ENCODE measurements around the gene GOLIM4. TPM values are rescaled to one million over a fixed set of nuclear protein-coding genes. Genes with fewer than 3 reads are reported as not detected.
"Not testable (repeated sequence)": the region's sequence is repeated elsewhere in the genome, so short reads cannot be mapped to it uniquely, and the experiment has no call there.

The GOLIM4 gene
- total and polyA plus RNA-seq, 4 donors, result 20.5 to 48.8 (median 32.9) TPM

DNA sequence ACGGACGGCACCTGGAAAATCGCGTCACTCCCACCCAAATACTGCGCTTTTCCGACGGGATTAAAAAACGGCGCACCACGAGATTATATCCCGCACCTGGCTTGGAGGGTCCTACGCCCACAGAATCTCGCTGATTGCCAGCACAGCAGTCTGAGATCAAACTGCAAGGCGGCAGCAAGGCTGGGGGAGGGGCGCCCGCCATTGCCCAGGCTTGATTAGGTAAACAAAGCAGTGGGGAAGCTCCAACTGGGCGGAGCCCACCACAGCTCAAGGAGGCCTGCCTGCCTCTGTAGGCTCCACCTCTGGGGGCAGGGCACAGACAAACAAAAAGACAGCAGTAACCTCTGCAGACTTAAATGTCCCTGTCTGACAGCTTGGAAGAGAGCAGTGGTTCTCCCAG, 84.4 kb downstream of the GOLIM4 start:
- H3K36me3 ChIP-seq (ENCODE audit: control insufficient read depth in 1 of 2, insufficient read depth in 2 of 2, low read length in 1 of 2); ATAC-seq (ENCODE audit: low FRiP score); intact Hi-C loops (cut with DNase I); DNase-seq; H3K27me3 ChIP-seq (ENCODE audit: control insufficient read depth in 1 of 2, insufficient read depth in 2 of 2, low read length in 1 of 2); H3K27ac ChIP-seq (ENCODE audit: low read depth in 1 of 2, low read length in 2 of 2); H3K9me3 ChIP-seq (ENCODE audit: control insufficient read depth, low read length); H3K4me1 ChIP-seq (ENCODE audit: control insufficient read depth in 1 of 2, insufficient read depth in 2 of 2, low read length in 2 of 2); H3K4me3 ChIP-seq (ENCODE audit: low read length in 2 of 2): not testable (repeated sequence)
- 88 to 93% methylated on average over 12 to 17 of the region's 17 CpGs for WGBS, 2 donors

DNA sequence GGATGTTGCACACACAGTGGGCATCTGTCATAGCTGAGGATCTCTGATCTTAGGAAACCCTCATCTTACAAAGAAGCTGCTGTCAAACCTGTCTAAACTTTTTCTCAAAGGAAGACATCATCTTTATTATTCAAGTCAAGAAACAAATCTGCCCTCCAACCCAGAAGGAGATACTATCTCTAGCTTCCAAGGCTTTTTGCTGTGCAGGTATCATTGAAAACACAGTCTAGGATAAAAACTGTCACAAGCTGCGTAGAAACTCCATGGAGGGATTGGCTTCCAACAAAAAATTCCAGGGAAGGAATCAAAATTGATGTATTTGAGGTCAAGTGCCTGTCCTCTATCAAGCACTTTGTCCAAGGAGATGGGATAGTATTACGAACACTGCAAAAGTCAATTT, 89.1 kb downstream of the GOLIM4 start:
- Histone ChIP-seq H3K9me3 (ENCODE audit: control insufficient read depth, low read length) (peaks cover 2% of the 10 kb centered on the region), H3K4me1 (ENCODE audit: control insufficient read depth in 1 of 2, insufficient read depth in 2 of 2, low read length in 2 of 2) (no peaks in the 10 kb centered on the region), H3K36me3 (ENCODE audit: control insufficient read depth in 1 of 2, insufficient read depth in 2 of 2, low read length in 1 of 2) (peaks cover 2 to 3% of the 10 kb centered on the region in 2 donors), H3K27ac (ENCODE audit: low read depth in 1 of 2, low read length in 2 of 2) (no peak overlapping the region), H3K27me3 (ENCODE audit: control insufficient read depth in 1 of 2, insufficient read depth in 2 of 2, low read length in 1 of 2) (no peaks in the 10 kb centered on the region), H3K4me3 (ENCODE audit: low read length in 2 of 2) (no peak overlapping the region)
- DNase-seq (no peak), ATAC-seq (ENCODE audit: low FRiP score) (no peak)
- 95% methylated on average over 2 of the region's 2 CpGs for WGBS, 2 donors
- intact Hi-C loops (cut with DNase I), result no loop called here

- ATAC-seq (ENCODE audit: low FRiP score) (no peak), DNase-seq (no peak)
- Histone ChIP-seq H3K4me1 (ENCODE audit: control insufficient read depth in 1 of 2, insufficient read depth in 2 of 2, low read length in 2 of 2) (no peaks in the 10 kb centered on the region), H3K27me3 (ENCODE audit: control insufficient read depth in 1 of 2, insufficient read depth in 2 of 2, low read length in 1 of 2) (no peaks in the 10 kb centered on the region), H3K36me3 (ENCODE audit: control insufficient read depth in 1 of 2, insufficient read depth in 2 of 2, low read length in 1 of 2) (no peaks in the 10 kb centered on the region), H3K9me3 (ENCODE audit: control insufficient read depth, low read length) (peaks cover 4% of the 10 kb centered on the region), H3K27ac (ENCODE audit: low read depth in 1 of 2, low read length in 2 of 2) (no peak overlapping the region), H3K4me3 (ENCODE audit: low read length in 2 of 2) (no peak overlapping the region)
- intact Hi-C loops (cut with DNase I), result no loop called here
- 92 to 96% methylated on average over 4 of the region's 4 CpGs for WGBS, 2 donors
These were observed 91.8 kb downstream of the GOLIM4 start for GRCh38 chr3:168003911-168004310.

DNA sequence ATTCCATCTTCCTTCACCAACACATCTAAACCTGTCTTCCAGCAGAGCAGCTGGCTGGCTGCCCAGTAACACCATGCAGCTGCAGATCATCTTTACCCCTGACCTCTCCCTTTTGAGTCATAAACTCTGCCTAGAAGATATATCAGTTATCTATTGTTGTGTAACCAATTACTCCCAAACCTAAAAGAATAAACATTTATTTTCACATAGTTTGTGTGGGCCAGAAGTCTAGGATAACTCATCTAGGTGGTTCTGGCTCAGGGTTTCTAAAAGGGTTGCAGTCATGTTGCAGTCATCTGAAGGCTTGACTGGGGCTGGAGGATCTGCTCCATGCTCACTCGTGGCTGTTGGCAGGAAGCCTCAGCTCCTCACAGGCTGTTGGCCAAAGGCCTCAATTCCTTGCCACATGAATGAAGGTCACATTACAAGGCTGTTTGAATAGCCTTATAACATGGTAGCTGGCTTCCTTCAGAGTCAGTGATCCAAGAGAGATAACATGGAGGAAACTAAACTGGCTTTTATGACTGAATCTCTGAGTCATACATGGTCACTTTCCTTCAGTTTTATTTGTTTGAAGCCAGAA, 92.8 kb downstream of the GOLIM4 start:
- H3K4me3 ChIP-seq (ENCODE audit: low read length in 2 of 2), result no peak overlapping the region
- intact Hi-C loops (cut with DNase I), result no loop called here
- no peaks in the 10 kb centered on the region for H3K27me3 ChIP-seq (ENCODE audit: control insufficient read depth in 1 of 2, insufficient read depth in 2 of 2, low read length in 1 of 2)
- ATAC-seq (ENCODE audit: low FRiP score), result no peak
- H3K36me3 ChIP-seq (ENCODE audit: control insufficient read depth in 1 of 2, insufficient read depth in 2 of 2, low read length in 1 of 2), result no peaks in the 10 kb centered on the region
- no peaks in the 10 kb centered on the region for H3K4me1 ChIP-seq (ENCODE audit: control insufficient read depth in 1 of 2, insufficient read depth in 2 of 2, low read length in 2 of 2)
- no peak for DNase-seq
- H3K27ac ChIP-seq (ENCODE audit: low read depth in 1 of 2, low read length in 2 of 2), result no peak overlapping the region
- H3K9me3 ChIP-seq (ENCODE audit: control insufficient read depth, low read length), result peaks cover 4% of the 10 kb centered on the region
- 14 to 17% methylated on average over 1 of the region's 1 CpG for WGBS, 2 donors

DNA sequence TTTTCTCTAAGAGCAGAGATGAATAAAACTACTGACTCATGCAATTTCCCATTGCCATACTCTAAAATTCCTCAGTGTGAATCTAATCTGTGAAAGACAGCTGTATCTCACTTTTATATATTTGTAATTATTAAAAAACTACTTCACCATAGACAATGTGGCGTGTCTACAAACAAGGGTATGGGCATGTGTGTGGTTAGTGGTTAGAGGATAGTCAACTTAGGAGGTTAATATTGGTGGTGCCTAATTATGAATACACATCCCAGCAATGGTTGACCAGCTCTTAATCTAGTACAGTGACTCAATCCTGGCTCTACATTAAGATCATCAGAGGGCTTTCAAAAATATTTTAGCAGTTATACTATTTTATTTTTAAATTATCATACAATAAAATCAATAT, 94.5 kb downstream of the GOLIM4 start:
- intact Hi-C loops (cut with DNase I), result no loop called here
- H3K9me3 ChIP-seq (ENCODE audit: control insufficient read depth, low read length), result peaks cover 4% of the 10 kb centered on the region
- WGBS, 2 donors, result 94 to 98% methylated on average over 1 of the region's 1 CpG

GRCh38 chr3:167998253-167998652, 97.5 kb downstream of the GOLIM4 start:
- intact Hi-C loops (cut with DNase I), result no loop called here
- 78 to 80% methylated on average over 5 of the region's 5 CpGs for WGBS, 2 donors
- H3K27ac ChIP-seq (ENCODE audit: low read depth in 1 of 2, low read length in 2 of 2), result no peak overlapping the region
- ATAC-seq (ENCODE audit: low FRiP score) (no peak), DNase-seq (no peak)
- H3K4me1 ChIP-seq (ENCODE audit: control insufficient read depth in 1 of 2, insufficient read depth in 2 of 2, low read length in 2 of 2), result no peaks in the 10 kb centered on the region
- H3K9me3 ChIP-seq (ENCODE audit: control insufficient read depth, low read length), result peaks cover 4% of the 10 kb centered on the region
- no peak overlapping the region for H3K4me3 ChIP-seq (ENCODE audit: low read length in 2 of 2)
- no peaks in the 10 kb centered on the region for H3K27me3 ChIP-seq (ENCODE audit: control insufficient read depth in 1 of 2, insufficient read depth in 2 of 2, low read length in 1 of 2)
- H3K36me3 ChIP-seq (ENCODE audit: control insufficient read depth in 1 of 2, insufficient read depth in 2 of 2, low read length in 1 of 2), result no peaks in the 10 kb centered on the region

More for the DNA sequence above, 94.5 kb downstream of the GOLIM4 start:
- H3K4me1 ChIP-seq (ENCODE audit: control insufficient read depth in 1 of 2, insufficient read depth in 2 of 2, low read length in 2 of 2), result no peaks in the 10 kb centered on the region
- H3K4me3 ChIP-seq (ENCODE audit: low read length in 2 of 2), result no peak overlapping the region
- no peak overlapping the region for H3K27ac ChIP-seq (ENCODE audit: low read depth in 1 of 2, low read length in 2 of 2)
- H3K27me3 ChIP-seq (ENCODE audit: control insufficient read depth in 1 of 2, insufficient read depth in 2 of 2, low read length in 1 of 2), result no peaks in the 10 kb centered on the region
- ATAC-seq (ENCODE audit: low FRiP score), result no peak
- no peaks in the 10 kb centered on the region for H3K36me3 ChIP-seq (ENCODE audit: control insufficient read depth in 1 of 2, insufficient read depth in 2 of 2, low read length in 1 of 2)
- no peak for DNase-seq

GRCh38 chr3:167996514-167996913, 99.2 kb downstream of the GOLIM4 start:
- Histone ChIP-seq H3K4me1 (ENCODE audit: control insufficient read depth in 1 of 2, insufficient read depth in 2 of 2, low read length in 2 of 2) (no peaks in the 10 kb centered on the region), H3K9me3 (ENCODE audit: control insufficient read depth, low read length) (peaks cover 1% of the 10 kb centered on the region), H3K27ac (ENCODE audit: low read depth in 1 of 2, low read length in 2 of 2) (no peak overlapping the region), H3K4me3 (ENCODE audit: low read length in 2 of 2) (no peak overlapping the region), H3K27me3 (ENCODE audit: control insufficient read depth in 1 of 2, insufficient read depth in 2 of 2, low read length in 1 of 2) (no peaks in the 10 kb centered on the region), H3K36me3 (ENCODE audit: control insufficient read depth in 1 of 2, insufficient read depth in 2 of 2, low read length in 1 of 2) (no peaks in the 10 kb centered on the region)
- WGBS, 2 donors, result 81 to 86% methylated on average over 4 of the region's 4 CpGs
- intact Hi-C loops (cut with DNase I), result no loop called here
- ATAC-seq (ENCODE audit: low FRiP score) (no peak), DNase-seq (no peak)

DNA sequence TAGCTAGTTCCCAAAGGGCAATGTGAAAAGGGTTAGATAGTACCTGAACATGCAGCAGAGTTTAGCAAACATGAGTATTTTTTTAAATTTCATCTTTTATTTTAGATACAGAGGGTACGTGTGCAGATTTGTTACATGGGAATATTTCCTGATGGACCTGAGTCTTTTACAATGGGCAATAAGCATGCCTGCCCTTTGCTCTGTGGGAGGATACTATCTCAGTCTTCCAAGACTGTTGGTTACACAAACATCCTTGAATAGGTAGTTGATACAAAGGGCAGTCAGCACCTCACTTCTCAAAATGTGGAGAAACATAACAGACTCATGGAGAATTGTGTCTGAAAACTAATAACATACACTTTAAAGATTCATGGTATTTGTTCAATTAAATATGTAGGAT, 103.3 kb downstream of the GOLIM4 start:
- no peaks in the 10 kb centered on the region for H3K27me3 ChIP-seq (ENCODE audit: control insufficient read depth in 1 of 2, insufficient read depth in 2 of 2, low read length in 1 of 2)
- no peaks in the 10 kb centered on the region for H3K4me1 ChIP-seq (ENCODE audit: control insufficient read depth in 1 of 2, insufficient read depth in 2 of 2, low read length in 2 of 2)
- H3K9me3 ChIP-seq (ENCODE audit: control insufficient read depth, low read length), result no peaks in the 10 kb centered on the region
- no peaks in the 10 kb centered on the region for H3K36me3 ChIP-seq (ENCODE audit: control insufficient read depth in 1 of 2, insufficient read depth in 2 of 2, low read length in 1 of 2)
- ATAC-seq (ENCODE audit: low FRiP score), result no peak
- H3K4me3 ChIP-seq (ENCODE audit: low read length in 2 of 2), result no peak overlapping the region
- intact Hi-C loops (cut with DNase I), result no loop called here
- no peak overlapping the region for H3K27ac ChIP-seq (ENCODE audit: low read depth in 1 of 2, low read length in 2 of 2)
- WGBS, 2 donors, result 94 to 95% methylated on average over 1 of the region's 1 CpG
- DNase-seq, result no peak

DNA sequence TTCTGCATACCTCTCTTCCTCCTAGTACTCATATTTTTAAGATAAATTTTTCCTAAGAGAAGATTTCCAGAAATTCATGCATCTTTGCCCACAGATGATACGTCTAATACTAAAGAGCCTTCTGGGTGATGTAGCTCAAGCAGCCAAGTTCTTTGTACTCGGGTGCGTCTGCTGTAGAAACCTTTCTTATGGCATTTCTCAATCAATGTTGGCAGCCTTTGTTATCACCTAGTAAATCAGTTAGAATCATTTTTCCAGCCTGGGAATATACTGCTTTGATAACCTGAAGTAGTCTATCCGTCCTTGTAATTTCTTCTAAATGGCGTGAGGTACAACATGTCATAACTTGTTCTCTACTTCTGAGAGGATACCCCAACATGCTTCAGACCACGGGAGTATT, 104.5 kb downstream of the GOLIM4 start:
- Histone ChIP-seq H3K4me3 (ENCODE audit: low read length in 2 of 2) (no peak overlapping the region), H3K4me1 (ENCODE audit: control insufficient read depth in 1 of 2, insufficient read depth in 2 of 2, low read length in 2 of 2) (no peaks in the 10 kb centered on the region), H3K36me3 (ENCODE audit: control insufficient read depth in 1 of 2, insufficient read depth in 2 of 2, low read length in 1 of 2) (no peaks in the 10 kb centered on the region), H3K9me3 (ENCODE audit: control insufficient read depth, low read length) (no peaks in the 10 kb centered on the region), H3K27me3 (ENCODE audit: control insufficient read depth in 1 of 2, insufficient read depth in 2 of 2, low read length in 1 of 2) (no peaks in the 10 kb centered on the region), H3K27ac (ENCODE audit: low read depth in 1 of 2, low read length in 2 of 2) (no peak overlapping the region)
- WGBS, 2 donors, result 90 to 92% methylated on average over 6 of the region's 6 CpGs
- ATAC-seq (ENCODE audit: low FRiP score) (no peak), DNase-seq (no peak)
- intact Hi-C loops (cut with DNase I), result no loop called here
